ENCODE data around the gene ATAD3B. TPM values are rescaled to one million over a fixed set of nuclear protein-coding genes. Genes with fewer than 3 reads are reported as not detected.

The ATAD3B gene
- total RNA-seq, 1 experiment from 2014 or later: 104 TPM

DNA sequence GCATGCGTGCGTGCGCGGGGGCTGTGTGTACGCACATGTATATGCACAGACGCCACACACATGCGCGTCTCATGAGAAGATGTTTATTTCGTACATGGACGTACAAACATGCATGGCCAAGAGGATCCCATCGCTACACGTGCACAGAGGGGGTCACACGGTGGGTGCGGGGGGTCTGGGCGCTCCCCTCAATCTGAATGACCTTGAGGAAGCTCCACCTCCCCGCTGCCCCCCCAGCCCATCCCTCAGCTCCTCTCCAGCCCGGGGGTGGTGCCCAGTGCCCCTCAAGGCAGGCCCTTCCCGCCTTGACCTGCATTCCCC lies 67.4 kb downstream of the ATAD3B start:
- in situ Hi-C loops (cut with HindIII; ENCODE audit: low pct_unique_long_range_greater_than_20kb, low sequenced_read_pairs) (no loop called here), intact Hi-C loops (cut with micrococcal nuclease; ENCODE audit: unreplicated experiment) (no loop called here)
- no peak for TF ChIP-seq POLR2AphosphoS5 (IDR thresholded peaks at IDR 0.05; ENCODE audit: low read depth, low read length)
- no peak for TF ChIP-seq TCF7L2 (IDR thresholded peaks at IDR 0.05; ENCODE audit: low read depth, low read length)
- TF ChIP-seq, protein P1, sequence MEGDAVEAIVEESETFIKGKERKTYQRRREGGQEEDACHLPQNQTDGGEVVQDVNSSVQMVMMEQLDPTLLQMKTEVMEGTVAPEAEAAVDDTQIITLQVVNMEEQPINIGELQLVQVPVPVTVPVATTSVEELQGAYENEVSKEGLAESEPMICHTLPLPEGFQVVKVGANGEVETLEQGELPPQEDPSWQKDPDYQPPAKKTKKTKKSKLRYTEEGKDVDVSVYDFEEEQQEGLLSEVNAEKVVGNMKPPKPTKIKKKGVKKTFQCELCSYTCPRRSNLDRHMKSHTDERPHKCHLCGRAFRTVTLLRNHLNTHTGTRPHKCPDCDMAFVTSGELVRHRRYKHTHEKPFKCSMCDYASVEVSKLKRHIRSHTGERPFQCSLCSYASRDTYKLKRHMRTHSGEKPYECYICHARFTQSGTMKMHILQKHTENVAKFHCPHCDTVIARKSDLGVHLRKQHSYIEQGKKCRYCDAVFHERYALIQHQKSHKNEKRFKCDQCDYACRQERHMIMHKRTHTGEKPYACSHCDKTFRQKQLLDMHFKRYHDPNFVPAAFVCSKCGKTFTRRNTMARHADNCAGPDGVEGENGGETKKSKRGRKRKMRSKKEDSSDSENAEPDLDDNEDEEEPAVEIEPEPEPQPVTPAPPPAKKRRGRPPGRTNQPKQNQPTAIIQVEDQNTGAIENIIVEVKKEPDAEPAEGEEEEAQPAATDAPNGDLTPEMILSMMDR (IDR thresholded peaks at IDR 0.05): no peak
- TF ChIP-seq SIN3A (IDR thresholded peaks at IDR 0.05; ENCODE audit: borderline replicate concordance, insufficient read depth, low read depth, low read length): no peak
- TF ChIP-seq, protein P2, sequence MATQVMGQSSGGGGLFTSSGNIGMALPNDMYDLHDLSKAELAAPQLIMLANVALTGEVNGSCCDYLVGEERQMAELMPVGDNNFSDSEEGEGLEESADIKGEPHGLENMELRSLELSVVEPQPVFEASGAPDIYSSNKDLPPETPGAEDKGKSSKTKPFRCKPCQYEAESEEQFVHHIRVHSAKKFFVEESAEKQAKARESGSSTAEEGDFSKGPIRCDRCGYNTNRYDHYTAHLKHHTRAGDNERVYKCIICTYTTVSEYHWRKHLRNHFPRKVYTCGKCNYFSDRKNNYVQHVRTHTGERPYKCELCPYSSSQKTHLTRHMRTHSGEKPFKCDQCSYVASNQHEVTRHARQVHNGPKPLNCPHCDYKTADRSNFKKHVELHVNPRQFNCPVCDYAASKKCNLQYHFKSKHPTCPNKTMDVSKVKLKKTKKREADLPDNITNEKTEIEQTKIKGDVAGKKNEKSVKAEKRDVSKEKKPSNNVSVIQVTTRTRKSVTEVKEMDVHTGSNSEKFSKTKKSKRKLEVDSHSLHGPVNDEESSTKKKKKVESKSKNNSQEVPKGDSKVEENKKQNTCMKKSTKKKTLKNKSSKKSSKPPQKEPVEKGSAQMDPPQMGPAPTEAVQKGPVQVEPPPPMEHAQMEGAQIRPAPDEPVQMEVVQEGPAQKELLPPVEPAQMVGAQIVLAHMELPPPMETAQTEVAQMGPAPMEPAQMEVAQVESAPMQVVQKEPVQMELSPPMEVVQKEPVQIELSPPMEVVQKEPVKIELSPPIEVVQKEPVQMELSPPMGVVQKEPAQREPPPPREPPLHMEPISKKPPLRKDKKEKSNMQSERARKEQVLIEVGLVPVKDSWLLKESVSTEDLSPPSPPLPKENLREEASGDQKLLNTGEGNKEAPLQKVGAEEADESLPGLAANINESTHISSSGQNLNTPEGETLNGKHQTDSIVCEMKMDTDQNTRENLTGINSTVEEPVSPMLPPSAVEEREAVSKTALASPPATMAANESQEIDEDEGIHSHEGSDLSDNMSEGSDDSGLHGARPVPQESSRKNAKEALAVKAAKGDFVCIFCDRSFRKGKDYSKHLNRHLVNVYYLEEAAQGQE (IDR thresholded peaks at IDR 0.05; ENCODE audit: insufficient read depth in 1 of 2, low read depth in 2 of 2, low read length in 1 of 2): no peak
- H3K9me3 ChIP-seq (ENCODE audit: control insufficient read depth, insufficient read depth, low read depth, low read length): no peaks in the 10 kb centered on the region
- H3K27ac ChIP-seq (ENCODE audit: low read length): no peak overlapping the region
- H3K4me1 ChIP-seq (ENCODE audit: control insufficient read depth, insufficient read depth, low read length): no peaks in the 10 kb centered on the region; the same call in none of the 2 replicates
- no peak for DNase-seq (ENCODE audit: low read depth, low spot score)
- no peaks in the 10 kb centered on the region; the same call in none of the 2 replicates for H3K36me3 ChIP-seq (ENCODE audit: control insufficient read depth, insufficient read depth, low read length)
- BruUV-seq (replicated peaks): no TSS peak
- CTCF ChIA-PET: no interaction called here
- H3K27me3 ChIP-seq (ENCODE audit: control insufficient read depth, insufficient read depth, low read length): no peaks in the 10 kb centered on the region
- POLR2A ChIA-PET: no interaction called here
- H3K4me3 ChIP-seq (ENCODE audit: low read depth in 2 of 2, low read length in 2 of 2): no peak overlapping the region
- no peak for ATAC-seq

DNA sequence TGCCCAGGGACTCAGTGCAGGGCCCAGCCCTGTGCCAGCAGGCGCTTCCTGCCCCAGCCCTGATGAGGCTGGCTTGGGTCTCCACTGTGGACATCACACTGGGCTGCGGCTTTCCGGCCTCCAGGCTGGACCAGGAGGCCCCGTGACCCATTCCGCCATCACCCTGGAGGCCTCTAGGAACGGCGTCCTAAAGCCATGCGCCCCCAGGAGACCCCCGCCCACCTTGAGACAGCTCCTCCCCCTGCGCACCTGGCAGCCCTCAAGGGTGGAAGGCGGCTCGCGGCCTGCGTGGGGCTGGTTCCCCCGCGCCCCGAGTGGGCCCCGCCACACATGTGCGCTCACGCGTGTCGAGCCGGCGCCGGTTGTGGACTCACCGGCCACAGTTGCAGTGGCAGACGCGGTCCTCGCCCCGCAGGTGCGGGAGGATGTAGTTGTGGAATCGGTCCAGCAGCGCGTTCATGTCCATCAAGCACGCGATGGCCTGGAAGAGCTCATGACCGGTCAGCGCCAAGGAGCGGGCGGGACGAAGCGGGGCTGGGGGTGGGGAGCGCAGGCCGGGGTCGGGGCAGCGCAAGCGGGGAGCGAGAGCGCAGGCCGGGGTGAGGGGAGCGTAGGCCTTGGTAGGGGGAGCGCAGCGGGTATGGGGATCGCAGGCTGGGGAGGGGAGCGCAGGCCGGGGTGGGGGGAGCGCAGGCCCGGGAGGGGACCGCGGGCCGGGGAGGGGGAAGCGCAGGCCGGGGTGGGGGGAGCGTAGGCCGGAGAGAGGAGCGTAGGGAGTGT lies 67.9 kb downstream of the ATAD3B start:
- intact Hi-C loops (cut with micrococcal nuclease; ENCODE audit: unreplicated experiment) (no loop called here), in situ Hi-C loops (cut with HindIII; ENCODE audit: low pct_unique_long_range_greater_than_20kb, low sequenced_read_pairs) (no loop called here)
- ChIA-PET POLR2A (no interaction called here), CTCF (no interaction called here)
- Histone ChIP-seq H3K4me3 (ENCODE audit: low read depth in 2 of 2, low read length in 2 of 2) (no peak overlapping the region), H3K36me3 (ENCODE audit: control insufficient read depth, insufficient read depth, low read length) (no peaks in the 10 kb centered on the region; the same call in none of the 2 replicates), H3K9me3 (ENCODE audit: control insufficient read depth, insufficient read depth, low read depth, low read length) (no peaks in the 10 kb centered on the region), H3K27ac (ENCODE audit: low read length) (no peak overlapping the region), H3K4me1 (ENCODE audit: control insufficient read depth, insufficient read depth, low read length) (no peaks in the 10 kb centered on the region; the same call in 1 of the 2 replicates), H3K27me3 (ENCODE audit: control insufficient read depth, insufficient read depth, low read length) (no peaks in the 10 kb centered on the region)
- no peak for DNase-seq (ENCODE audit: low read depth, low spot score)
- no peak for ATAC-seq
- TF ChIP-seq, protein P1 (IDR thresholded peaks at IDR 0.05): no peak
- TF ChIP-seq SIN3A (IDR thresholded peaks at IDR 0.05; ENCODE audit: borderline replicate concordance, insufficient read depth, low read depth, low read length) (no peak), TCF7L2 (IDR thresholded peaks at IDR 0.05; ENCODE audit: low read depth, low read length) (no peak), POLR2AphosphoS5 (IDR thresholded peaks at IDR 0.05; ENCODE audit: low read depth, low read length) (no peak)
- TF ChIP-seq, protein P2 (IDR thresholded peaks at IDR 0.05; ENCODE audit: insufficient read depth in 1 of 2, low read depth in 2 of 2, low read length in 1 of 2): no peak
- no TSS peak for BruUV-seq (replicated peaks)

Data from Panc1 (cell line).